ENCODE results near the gene CCNF. TPM values are rescaled to one million over a fixed set of nuclear protein-coding genes. Genes with fewer than 3 reads are reported as not detected.

CCNF gene
- total RNA-seq, 1 experiment from 2014 or later, result 11.9 TPM

DNA sequence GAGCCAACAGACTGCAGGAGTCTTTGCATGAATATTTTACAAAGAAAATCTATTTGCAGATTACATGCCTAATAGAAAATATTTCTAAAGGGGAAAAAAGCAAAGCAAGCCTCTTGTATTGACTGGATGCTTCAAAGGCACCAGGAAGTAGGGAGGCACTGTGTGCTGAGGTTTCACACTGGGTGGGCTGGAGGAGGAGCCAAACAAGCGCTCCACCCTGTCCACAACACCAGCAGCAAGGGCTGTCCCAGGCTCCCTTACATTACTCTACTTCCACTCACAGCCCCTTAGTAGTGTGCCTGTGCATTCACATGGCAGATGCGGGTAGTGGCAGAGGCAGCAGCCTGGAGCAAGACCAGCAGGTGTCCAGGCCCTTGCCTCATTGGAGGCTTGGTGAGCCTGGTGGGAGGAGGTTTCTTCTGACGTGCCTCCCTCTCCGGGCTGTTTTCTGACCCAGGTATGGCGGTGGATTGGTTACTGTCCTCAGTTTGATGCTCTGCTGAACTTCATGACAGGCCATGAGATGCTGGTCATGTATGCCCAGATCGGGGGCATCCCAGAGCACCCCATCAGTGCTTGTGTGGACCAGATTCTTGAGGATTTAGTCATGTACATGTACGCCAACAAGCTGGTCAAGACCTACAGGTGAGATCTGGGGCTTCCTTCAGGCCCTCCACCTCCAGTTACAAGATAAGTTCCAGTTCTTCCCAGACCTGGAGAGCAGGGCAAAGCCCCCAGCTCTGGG, 7.0 kb upstream of the CCNF start:
- TF ChIP-seq, protein P1, sequence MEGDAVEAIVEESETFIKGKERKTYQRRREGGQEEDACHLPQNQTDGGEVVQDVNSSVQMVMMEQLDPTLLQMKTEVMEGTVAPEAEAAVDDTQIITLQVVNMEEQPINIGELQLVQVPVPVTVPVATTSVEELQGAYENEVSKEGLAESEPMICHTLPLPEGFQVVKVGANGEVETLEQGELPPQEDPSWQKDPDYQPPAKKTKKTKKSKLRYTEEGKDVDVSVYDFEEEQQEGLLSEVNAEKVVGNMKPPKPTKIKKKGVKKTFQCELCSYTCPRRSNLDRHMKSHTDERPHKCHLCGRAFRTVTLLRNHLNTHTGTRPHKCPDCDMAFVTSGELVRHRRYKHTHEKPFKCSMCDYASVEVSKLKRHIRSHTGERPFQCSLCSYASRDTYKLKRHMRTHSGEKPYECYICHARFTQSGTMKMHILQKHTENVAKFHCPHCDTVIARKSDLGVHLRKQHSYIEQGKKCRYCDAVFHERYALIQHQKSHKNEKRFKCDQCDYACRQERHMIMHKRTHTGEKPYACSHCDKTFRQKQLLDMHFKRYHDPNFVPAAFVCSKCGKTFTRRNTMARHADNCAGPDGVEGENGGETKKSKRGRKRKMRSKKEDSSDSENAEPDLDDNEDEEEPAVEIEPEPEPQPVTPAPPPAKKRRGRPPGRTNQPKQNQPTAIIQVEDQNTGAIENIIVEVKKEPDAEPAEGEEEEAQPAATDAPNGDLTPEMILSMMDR (IDR thresholded peaks at IDR 0.05; ENCODE audit: unreplicated experiment), result no peak
- ChIA-PET POLR2A (interaction anchor here (1.1 kb wide), 1 partner anchor 56 kb away, joined by 4 read pairs; no protein-coding TSS in a partner anchor), CTCF (interaction anchor here (0.5 to 1.3 kb wide), 8 partner anchors 8 to 1506 kb away, joined by 3 to 7 read pairs (median 4); no protein-coding TSS in a partner anchor)
- Mint-ChIP-seq H3K4me1 (ENCODE audit: insufficient read depth, unreplicated experiment) (peaks cover 10% of the 10 kb centered on the region), H3K9me3 (ENCODE audit: unreplicated experiment) (no peaks in the 10 kb centered on the region), H3K27me3 (ENCODE audit: insufficient read depth, unreplicated experiment) (no peaks in the 10 kb centered on the region), H3K36me3 (ENCODE audit: insufficient read depth, unreplicated experiment) (no peaks in the 10 kb centered on the region), H3K27ac (ENCODE audit: low read depth, unreplicated experiment) (no peak overlapping the region), H3K4me3 (ENCODE audit: unreplicated experiment) (no peak overlapping the region)
- intact Hi-C loops (cut with micrococcal nuclease), result no loop called here
- no peak for DNase-seq (ENCODE audit: unreplicated experiment)
- BruUV-seq (replicated peaks), result no TSS peak

DNA sequence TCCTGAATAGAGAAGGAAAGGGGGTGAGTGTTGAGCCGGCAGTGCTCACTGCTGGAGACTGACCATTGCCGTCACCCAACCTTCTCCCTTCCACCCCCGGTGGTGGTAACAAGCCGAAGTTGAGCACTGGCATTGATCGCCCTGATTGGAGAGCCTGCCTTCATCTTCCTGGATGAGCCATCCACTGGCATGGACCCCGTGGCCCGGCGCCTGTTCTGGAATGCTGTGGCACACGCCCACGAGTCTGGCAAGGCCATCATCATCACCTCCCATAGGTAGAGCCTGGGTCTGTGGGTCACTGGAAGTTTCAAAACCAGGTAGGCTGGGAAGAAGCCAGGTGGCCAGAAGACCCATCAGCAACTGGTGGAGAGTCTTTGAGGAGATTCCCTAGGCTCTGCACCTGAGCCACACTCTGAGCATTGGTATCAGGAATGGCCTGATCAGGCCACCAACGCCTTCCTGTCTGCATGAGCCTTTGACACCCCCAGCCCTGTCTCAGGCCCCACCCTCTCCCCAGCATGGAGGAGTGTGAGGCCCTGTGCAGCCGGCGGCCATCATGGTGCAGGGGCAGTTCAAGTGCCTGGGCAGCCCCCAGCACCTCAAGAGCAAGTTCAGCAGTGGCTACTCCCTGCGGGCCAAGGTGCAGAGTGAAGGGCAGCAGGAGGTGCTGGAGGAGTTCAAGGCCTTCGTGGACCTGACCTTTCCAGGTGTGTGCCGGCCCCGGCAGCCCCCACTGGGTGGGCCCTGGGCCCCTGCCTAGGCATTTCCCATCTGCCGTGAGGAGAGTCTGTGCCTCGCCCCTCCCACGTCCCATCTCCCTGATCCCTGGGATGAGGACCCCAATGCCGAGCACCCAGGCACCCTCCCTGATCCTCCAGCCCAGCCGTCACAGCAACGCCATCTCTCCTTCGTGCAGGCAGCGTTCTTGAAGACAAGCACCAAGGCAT, 4.9 kb upstream of the CCNF start:
- Mint-ChIP-seq H3K4me3 (ENCODE audit: unreplicated experiment) (no peak overlapping the region), H3K36me3 (ENCODE audit: insufficient read depth, unreplicated experiment) (no peaks in the 10 kb centered on the region), H3K9me3 (ENCODE audit: unreplicated experiment) (no peaks in the 10 kb centered on the region), H3K27ac (ENCODE audit: low read depth, unreplicated experiment) (no peak overlapping the region), H3K27me3 (ENCODE audit: insufficient read depth, unreplicated experiment) (no peaks in the 10 kb centered on the region), H3K4me1 (ENCODE audit: insufficient read depth, unreplicated experiment) (peaks cover 13% of the 10 kb centered on the region)
- no TSS peak for BruUV-seq (replicated peaks)
- ChIA-PET POLR2A (no interaction called here), CTCF (interaction anchor here (0.6 to 1.2 kb wide), 9 partner anchors 12 to 709 kb away, joined by 3 to 5 read pairs (median 3); no protein-coding TSS in a partner anchor)
- intact Hi-C loops (cut with micrococcal nuclease), result no loop called here
- TF ChIP-seq, protein P1 (IDR thresholded peaks at IDR 0.05; ENCODE audit: unreplicated experiment), result no peak
- DNase-seq (ENCODE audit: unreplicated experiment), result no peak

DNA sequence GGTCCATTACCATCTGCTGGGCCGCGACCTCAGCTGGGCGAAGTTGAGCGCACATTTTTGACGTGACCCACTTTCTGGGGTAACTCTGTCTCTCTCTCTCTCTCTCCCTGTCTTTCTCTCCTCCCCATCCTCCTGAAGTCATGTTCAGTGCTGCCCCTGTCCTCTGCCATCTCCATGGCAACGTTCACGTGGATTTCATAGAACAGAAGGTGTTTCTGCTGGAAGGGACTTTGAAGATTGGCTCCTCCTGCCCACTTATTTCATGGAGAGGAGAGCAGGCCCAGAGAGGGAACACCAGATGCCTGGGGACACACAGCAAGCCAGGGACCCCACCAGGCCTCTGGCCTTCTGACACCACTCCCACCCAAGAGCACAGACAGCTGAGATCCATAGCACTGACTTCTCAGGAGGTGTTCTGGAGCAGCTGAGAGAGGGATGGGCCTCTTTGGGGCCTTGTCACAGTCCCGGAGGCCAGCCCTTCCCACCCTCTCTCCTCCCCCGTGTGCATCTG, 4.2 kb upstream of the CCNF start:
- H3K27me3 Mint-ChIP-seq (ENCODE audit: insufficient read depth, unreplicated experiment), result no peaks in the 10 kb centered on the region
- no peaks in the 10 kb centered on the region for H3K36me3 Mint-ChIP-seq (ENCODE audit: insufficient read depth, unreplicated experiment)
- no TSS peak for BruUV-seq (replicated peaks)
- DNase-seq (ENCODE audit: unreplicated experiment), result no peak
- H3K9me3 Mint-ChIP-seq (ENCODE audit: unreplicated experiment), result no peaks in the 10 kb centered on the region
- intact Hi-C loops (cut with micrococcal nuclease), result no loop called here
- no peak overlapping the region for H3K4me3 Mint-ChIP-seq (ENCODE audit: unreplicated experiment)
- ChIA-PET POLR2A (no interaction called here), CTCF (no interaction called here)
- H3K27ac Mint-ChIP-seq (ENCODE audit: low read depth, unreplicated experiment), result no peak overlapping the region
- peaks cover 16% of the 10 kb centered on the region for H3K4me1 Mint-ChIP-seq (ENCODE audit: insufficient read depth, unreplicated experiment)
- TF ChIP-seq, protein P1 (IDR thresholded peaks at IDR 0.05; ENCODE audit: unreplicated experiment), result no peak
